ENCODE measurements around the gene ANKS4B.
"Not testable (repeated sequence)": the region's sequence is repeated elsewhere in the genome, so short reads cannot be mapped to it uniquely, and the experiment has no call there.

Gene ANKS4B

DNA sequence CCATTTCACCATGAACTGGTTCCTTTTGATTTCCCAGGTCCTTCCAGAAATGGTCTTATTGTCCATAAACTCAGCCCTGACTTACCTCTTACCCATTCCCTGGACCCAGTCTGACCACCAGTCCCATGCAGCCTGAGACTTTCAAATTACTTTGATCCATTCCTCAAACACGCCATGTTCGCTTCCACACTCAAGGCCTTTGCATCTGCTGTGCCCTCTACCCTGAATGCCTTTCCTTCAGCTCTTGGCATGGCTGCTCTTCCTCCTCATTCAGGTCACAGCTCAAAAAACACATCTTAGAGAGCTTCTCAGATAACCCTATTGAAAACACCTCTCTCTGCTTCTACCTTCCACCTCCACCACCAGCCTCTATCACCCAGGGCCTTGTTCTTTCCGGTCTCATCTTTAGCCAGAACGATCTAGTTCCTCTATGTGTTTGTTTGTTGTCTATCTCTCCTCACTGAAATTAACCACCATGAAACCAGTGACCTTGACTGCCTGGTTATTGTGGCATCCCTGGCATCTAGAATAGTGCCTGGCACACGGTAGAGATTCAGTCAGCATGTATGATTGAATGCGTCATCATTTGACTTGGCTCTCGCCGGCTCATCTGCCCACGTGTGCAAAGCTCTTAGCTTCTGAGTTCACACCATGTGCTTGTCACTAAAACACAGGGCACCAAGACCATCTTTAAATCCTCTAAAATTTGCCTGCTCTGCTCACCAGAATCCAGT is 31.8 kb downstream of the ANKS4B start:
- H3K9me3 ChIP-seq (ENCODE audit: severe bottlenecking), result no peaks in the 10 kb centered on the region
- no peak for ATAC-seq (ENCODE audit: low read depth)
- H3K27me3 ChIP-seq (ENCODE audit: insufficient read depth, poor library complexity, severe bottlenecking), result no peaks in the 10 kb centered on the region
- TF ChIP-seq, protein P1, sequence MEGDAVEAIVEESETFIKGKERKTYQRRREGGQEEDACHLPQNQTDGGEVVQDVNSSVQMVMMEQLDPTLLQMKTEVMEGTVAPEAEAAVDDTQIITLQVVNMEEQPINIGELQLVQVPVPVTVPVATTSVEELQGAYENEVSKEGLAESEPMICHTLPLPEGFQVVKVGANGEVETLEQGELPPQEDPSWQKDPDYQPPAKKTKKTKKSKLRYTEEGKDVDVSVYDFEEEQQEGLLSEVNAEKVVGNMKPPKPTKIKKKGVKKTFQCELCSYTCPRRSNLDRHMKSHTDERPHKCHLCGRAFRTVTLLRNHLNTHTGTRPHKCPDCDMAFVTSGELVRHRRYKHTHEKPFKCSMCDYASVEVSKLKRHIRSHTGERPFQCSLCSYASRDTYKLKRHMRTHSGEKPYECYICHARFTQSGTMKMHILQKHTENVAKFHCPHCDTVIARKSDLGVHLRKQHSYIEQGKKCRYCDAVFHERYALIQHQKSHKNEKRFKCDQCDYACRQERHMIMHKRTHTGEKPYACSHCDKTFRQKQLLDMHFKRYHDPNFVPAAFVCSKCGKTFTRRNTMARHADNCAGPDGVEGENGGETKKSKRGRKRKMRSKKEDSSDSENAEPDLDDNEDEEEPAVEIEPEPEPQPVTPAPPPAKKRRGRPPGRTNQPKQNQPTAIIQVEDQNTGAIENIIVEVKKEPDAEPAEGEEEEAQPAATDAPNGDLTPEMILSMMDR (IDR thresholded peaks at IDR 0.05; ENCODE audit: poor library complexity, severe bottlenecking), result no peak
- no peak overlapping the region for H3K27ac ChIP-seq (ENCODE audit: poor library complexity, severe bottlenecking)
- no peak for DNase-seq (ENCODE audit: low spot score)
- H3K4me3 ChIP-seq (ENCODE audit: severe bottlenecking), result no peak overlapping the region
- H3K36me3 ChIP-seq (ENCODE audit: low read depth), result no peaks in the 10 kb centered on the region
- no peaks in the 10 kb centered on the region for H3K4me1 ChIP-seq (ENCODE audit: insufficient read depth, poor library complexity, severe bottlenecking)

DNA sequence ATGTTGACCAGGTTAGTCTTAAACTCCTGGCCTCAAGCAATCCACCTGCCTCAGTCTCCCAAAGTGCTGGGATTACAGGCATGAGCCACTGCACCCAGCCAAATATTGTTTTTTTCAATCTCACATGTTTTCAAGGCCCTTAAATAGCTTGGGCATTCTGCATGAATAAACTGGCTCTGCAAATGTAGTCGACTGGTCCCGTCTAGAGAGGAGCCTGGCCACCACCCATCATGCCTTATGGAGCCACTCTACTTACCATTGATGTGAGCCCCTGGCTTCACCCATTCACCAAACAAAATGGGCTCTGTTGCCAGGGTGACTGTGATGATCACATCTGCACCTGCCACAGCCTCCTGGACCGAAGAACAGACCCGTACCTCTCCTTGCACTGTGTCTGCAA is 33.8 kb downstream of the ANKS4B start:
- Histone ChIP-seq H3K36me3 (ENCODE audit: low read depth) (no peaks in the 10 kb centered on the region), H3K27ac (ENCODE audit: poor library complexity, severe bottlenecking) (no peak overlapping the region), H3K9me3 (ENCODE audit: severe bottlenecking) (no peaks in the 10 kb centered on the region), H3K4me1 (ENCODE audit: insufficient read depth, poor library complexity, severe bottlenecking) (no peaks in the 10 kb centered on the region), H3K27me3 (ENCODE audit: insufficient read depth, poor library complexity, severe bottlenecking) (no peaks in the 10 kb centered on the region), H3K4me3 (ENCODE audit: severe bottlenecking) (no peak overlapping the region)
- DNase-seq (ENCODE audit: low spot score) (no peak), ATAC-seq (ENCODE audit: low read depth) (no peak)
- TF ChIP-seq, protein P1 (IDR thresholded peaks at IDR 0.05; ENCODE audit: poor library complexity, severe bottlenecking), result no peak

DNA sequence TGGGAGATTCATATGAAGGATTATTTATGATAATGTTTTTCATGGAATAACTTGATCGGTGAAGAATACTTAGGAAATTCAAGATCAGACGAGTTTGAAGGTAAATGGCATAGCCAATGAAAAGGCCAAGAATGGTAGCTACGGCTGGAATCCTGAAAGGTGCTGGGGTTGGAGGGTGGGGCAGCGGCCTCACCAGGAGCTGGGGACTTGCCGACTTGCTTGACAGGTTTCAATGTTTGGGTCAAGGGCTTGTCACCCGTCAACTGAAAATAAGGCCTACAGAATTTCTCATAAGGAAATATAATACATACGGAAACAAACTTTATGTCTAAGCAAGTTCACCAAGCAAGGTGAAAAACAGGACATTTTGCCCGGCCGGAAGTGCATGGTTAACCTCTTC is 34.7 kb downstream of the ANKS4B start:
- no peak overlapping the region for H3K4me3 ChIP-seq (ENCODE audit: severe bottlenecking)
- no peak for ATAC-seq (ENCODE audit: low read depth)
- TF ChIP-seq, protein P1 (IDR thresholded peaks at IDR 0.05; ENCODE audit: poor library complexity, severe bottlenecking), result no peak
- no peak for DNase-seq (ENCODE audit: low spot score)
- no peaks in the 10 kb centered on the region for H3K36me3 ChIP-seq (ENCODE audit: low read depth)
- no peaks in the 10 kb centered on the region for H3K27me3 ChIP-seq (ENCODE audit: insufficient read depth, poor library complexity, severe bottlenecking)
- no peaks in the 10 kb centered on the region for H3K4me1 ChIP-seq (ENCODE audit: insufficient read depth, poor library complexity, severe bottlenecking)
- no peaks in the 10 kb centered on the region for H3K9me3 ChIP-seq (ENCODE audit: severe bottlenecking)
- H3K27ac ChIP-seq (ENCODE audit: poor library complexity, severe bottlenecking), result no peak overlapping the region

DNA sequence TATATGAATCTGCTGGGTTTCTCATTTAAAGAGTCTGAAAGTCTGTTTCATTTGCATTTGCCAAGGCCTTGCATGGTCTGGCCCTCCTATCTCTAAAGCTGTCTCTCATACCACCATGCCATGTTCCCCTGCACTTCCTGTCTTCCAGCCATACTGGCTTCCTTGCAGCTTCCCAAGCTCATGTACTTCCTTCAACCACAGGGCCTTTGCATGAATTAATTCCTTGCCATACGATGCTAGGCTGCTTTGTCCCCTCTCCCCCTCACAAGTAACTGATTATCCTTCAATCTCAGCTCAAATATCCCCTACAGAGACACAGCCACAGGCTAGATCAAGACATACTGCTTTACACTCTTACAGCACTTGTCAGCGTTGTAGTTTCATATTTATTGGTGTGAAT is 38.8 kb downstream of the ANKS4B start:
- TF ChIP-seq, protein P1 (IDR thresholded peaks at IDR 0.05; ENCODE audit: poor library complexity, severe bottlenecking), result no peak

DNA sequence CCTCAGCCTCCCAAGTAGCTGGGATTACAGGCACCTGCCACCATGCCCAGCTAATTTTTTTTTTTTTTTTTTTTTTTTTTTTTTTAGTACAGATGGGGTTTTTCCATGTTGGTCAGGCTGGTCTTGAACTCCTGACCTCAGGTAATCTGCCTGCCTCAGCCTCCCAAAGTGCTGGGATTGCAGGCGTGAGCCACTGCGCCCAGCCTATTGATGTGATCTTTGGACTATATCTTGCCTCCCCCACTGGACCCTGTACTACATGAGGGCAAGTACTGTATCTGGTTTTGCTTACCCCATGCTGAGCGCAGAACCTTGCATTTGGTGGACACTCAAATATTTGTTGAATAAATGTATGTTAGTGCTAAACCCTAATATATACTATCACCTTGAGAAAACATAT is 39.3 kb downstream of the ANKS4B start:
- ATAC-seq (ENCODE audit: low read depth); H3K4me3 ChIP-seq (ENCODE audit: severe bottlenecking); H3K4me1 ChIP-seq (ENCODE audit: insufficient read depth, poor library complexity, severe bottlenecking); DNase-seq (ENCODE audit: low spot score); H3K9me3 ChIP-seq (ENCODE audit: severe bottlenecking); H3K27ac ChIP-seq (ENCODE audit: poor library complexity, severe bottlenecking); H3K36me3 ChIP-seq (ENCODE audit: low read depth): not testable (repeated sequence)
- peaks cover 35% of the 10 kb centered on the region for H3K27me3 ChIP-seq (ENCODE audit: insufficient read depth, poor library complexity, severe bottlenecking)

More for the DNA sequence above, 38.8 kb downstream of the ANKS4B start:
- no peaks in the 10 kb centered on the region for H3K4me1 ChIP-seq (ENCODE audit: insufficient read depth, poor library complexity, severe bottlenecking)
- H3K36me3 ChIP-seq (ENCODE audit: low read depth), result no peaks in the 10 kb centered on the region
- no peak overlapping the region for H3K27ac ChIP-seq (ENCODE audit: poor library complexity, severe bottlenecking)
- no peak for DNase-seq (ENCODE audit: low spot score)
- H3K27me3 ChIP-seq (ENCODE audit: insufficient read depth, poor library complexity, severe bottlenecking), result peaks cover 30% of the 10 kb centered on the region
- no peaks in the 10 kb centered on the region for H3K9me3 ChIP-seq (ENCODE audit: severe bottlenecking)
- ATAC-seq (ENCODE audit: low read depth), result no peak
- no peak overlapping the region for H3K4me3 ChIP-seq (ENCODE audit: severe bottlenecking)

All from RWPE2 (cell line).